GM21367 (cell line): ENCODE measurements around the gene NUDCD3.
A peak's percentile ranks its signal among the peaks of the same experiment; 100 is the strongest.

Experiments used
- ATAC-seq: cut with Tn5 transposase; IDR thresholded peaks from one replicate; pipeline ENCODE4 v1.9.1; 2021; ENCODE audit not compliant: unreplicated experiment

The NUDCD3 gene

GRCh38 chr7:44482502-44483485 is 7.7 kb downstream of the NUDCD3 start:
- ATAC-seq = no peak

- no peak for ATAC-seq
Measured at GRCh38 chr7:44477938-44478337, 12.5 kb downstream of the NUDCD3 start.

DNA sequence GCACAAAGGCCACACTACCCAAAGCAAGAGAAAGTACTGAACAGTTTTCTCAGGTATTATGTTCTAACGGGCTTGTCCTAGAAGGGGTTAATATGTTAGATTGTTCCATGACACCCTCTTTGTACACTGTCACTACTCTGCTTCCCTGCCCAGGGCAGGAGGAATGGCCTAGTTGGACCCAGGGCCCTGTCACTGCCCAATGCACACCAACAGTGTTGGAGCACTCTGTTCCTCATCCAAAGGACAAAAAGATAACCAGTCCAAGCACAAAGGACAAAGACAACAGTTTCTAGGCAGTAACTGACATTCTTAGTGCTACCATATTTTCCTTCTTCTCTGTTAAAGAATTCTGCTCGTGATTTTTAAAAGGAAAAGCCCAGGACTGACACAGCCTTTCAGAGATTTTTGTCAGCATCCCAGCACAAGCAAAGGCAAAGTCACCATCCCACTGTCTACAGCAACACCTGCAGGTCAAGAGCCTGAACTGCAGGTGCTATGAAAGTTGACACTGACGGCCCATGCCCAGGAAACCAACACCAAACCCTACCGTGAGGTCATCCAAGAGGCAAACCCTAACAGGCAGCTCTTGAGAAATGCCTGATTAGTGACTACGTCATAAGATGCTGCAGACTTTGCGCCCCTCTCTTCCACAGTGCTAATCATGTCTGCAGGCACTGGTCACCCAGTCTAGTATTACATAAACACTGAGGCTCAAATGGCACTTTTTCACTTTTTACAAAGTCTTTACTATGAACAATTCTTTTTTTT is 13.2 kb downstream of the NUDCD3 start:
- peak; percentile 61 for ATAC-seq

- ATAC-seq = no peak
Measured at GRCh38 chr7:44476313-44476712, 14.1 kb downstream of the NUDCD3 start.

GRCh38 chr7:44473295-44473694 is 17.2 kb downstream of the NUDCD3 start:
- no peak for ATAC-seq

DNA sequence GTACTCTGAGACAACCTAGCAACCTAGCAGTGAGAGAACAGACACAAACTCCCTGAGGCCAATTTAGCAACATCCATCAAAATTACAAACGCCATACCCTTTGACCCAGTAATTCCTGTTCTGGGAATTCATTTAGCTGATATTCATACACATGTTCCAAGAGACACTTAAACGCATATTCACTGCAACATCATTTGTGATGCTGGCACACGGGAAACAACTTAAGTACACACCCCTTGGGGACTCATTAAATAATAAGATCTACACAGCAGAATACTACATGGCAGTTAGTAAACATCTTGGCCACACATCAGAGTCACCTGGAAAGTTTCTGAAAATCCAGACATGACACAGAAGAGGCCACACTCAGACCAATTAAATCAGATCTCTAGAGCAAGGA is 17.6 kb downstream of the NUDCD3 start:
- no peak for ATAC-seq

GRCh38 chr7:44471850-44472249 is 18.6 kb downstream of the NUDCD3 start:
- no peak for ATAC-seq

DNA sequence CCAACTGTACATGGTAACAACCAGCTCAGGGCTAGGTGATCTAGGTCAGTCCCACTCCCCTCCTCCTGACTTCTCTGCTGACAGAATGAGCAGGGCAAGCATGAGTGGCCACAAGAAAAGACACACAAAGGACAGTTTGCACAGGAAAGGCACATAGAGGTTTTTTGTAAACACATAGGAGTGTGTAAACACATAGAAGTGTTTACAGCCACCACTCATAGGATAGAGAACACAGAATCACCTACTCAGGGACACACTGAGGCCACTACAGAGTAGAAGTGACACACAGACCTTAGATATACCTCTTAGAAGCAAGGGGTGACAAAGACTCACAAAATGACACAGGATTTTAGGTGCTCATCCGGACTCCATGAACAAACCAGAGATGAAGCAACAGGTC is 19.0 kb downstream of the NUDCD3 start:
- ATAC-seq = no peak

DNA sequence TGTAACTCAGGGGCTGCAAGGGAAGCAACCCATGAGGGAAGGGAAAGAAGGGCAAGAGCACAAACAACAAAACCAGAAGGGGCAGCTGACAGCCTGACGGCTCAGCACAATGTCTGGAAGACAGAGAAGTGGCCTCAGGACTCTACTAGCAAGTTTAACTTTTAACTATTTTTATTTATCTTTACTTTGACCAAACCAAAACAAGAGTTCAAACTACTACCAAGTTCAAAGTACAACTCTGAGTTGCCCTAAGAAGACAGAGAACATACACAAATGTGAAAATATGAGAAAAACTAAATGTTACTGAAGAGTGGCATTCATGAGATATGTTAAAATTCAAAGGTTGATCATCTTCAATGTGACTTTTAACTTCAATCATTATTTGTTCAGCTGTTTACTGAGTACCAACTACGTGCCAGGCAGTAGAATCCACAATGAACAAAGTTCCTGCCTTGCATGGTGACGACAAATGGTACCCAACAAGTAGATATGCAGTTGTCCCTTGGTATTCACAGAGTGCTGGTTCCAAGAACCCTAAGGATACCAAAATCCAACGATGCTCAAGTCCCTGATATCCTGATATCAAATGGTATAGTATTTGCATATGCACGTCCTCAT is 19.7 kb downstream of the NUDCD3 start:
- ATAC-seq = no peak

DNA sequence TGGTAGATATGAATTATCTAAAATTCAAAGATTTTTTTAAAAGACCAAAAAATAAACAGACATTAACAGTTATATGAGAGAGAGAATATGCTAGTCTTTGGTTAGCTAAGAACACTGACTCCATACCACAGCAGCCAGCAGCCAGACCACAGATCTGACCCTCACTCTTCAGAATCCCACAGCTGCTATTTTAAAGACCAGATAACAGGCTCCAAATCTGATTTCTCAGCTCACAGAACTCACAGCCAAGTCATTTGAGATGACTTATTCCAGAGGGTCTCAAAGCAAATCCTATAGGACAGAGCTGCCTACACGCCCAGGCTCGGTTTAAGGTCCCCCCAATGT is 20.4 kb downstream of the NUDCD3 start:
- no peak for ATAC-seq

DNA sequence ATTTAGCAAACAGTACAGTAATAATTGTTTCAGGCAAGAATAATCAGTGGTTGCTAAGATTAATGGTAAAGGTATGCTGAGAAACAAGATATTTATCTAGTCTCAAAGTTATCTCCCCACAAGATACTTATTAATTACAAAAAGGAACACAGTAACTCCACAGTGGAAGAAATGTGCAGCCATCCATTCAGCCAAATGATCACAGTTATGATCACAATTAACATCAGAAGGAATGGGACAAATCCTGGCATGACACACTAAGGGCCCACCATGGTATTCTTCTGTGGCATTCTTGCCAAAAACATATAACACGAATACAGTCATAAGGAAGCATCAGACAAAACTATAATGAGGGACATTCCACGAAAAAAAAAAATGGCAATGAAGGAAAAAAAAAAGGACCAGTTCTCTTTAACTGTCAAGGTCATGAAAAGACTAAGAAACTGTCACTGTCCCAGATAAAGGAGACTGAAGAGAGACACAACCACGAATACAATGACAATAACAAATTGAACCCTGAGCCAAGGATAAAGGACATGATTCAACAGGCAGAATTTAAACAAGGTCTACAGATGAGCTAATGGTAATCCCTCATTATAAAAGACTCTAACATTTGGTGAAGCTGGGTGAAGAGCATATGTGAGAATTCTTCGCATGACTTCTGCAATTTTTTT is 20.9 kb downstream of the NUDCD3 start:
- no peak for ATAC-seq

GRCh38 chr7:44467217-44467548 is 23.3 kb downstream of the NUDCD3 start:
- no peak for ATAC-seq

DNA sequence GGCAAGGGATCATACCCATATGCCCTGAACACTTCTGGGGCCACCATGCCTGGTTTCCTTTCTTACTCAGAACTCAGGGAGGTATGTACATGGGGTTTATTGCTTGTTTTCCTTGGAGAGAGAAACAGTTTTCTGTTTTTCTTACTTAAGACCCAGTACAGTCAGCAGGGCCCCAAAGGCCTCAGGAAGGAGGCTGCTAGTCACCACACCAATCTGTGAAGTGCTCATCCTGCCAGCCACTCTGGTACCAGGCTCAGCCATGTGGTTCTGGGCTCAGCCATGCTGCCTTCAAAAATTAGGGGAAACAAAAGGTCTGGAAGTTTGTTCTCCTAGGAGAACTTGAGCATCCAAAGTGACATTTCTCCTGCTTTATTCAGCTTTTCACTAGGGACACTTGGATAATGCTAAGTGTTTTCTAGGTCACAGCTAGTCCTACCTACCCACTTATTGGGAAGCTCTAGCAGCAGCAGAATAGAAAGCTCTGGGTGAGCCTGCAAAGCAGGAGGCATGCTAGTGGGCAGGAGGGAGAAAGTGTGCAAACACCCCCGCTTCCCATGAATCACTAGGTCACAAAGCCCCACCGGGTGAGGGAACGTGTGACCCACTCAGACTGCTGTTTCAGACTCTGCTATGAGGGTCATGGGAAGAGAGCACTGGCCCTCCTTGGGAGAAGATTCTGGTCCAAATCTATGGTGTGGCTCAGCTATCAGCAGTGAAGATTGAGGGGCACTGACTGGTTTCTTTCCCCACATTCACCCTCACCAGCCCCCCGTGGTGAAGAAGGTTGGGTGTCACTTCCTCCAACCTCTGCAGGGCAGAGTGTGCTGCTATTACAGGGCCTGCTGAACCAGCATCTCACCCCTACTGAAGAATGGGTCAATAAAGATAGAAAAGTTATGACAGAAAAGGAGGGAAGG is 23.9 kb downstream of the NUDCD3 start:
- ATAC-seq = no peak

GRCh38 chr7:44465490-44465889 is 25.0 kb downstream of the NUDCD3 start:
- ATAC-seq = no peak

- no peak for ATAC-seq
Measured at GRCh38 chr7:44463169-44463808, 27.2 kb downstream of the NUDCD3 start.

- ATAC-seq = no peak
Measured at GRCh38 chr7:44461387-44461786, 29.1 kb downstream of the NUDCD3 start.

DNA sequence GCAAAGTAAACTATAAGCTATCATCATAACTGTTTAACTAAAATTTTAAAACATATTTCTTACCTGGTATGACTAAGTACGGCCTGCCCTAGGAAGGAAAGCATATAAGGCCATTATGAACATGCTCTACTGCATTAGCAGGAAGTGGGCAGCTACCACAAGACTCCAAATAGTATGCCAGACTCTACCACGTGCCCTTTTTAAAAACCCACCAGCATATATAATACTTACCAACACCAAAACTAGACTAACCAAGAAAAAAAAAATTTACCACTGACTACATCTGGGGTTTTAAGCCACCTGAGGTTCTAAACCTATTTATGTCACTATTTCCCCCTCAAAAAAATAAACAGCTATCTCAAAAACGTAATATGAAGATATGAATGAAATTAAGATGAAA is 30.1 kb downstream of the NUDCD3 start:
- ATAC-seq = peak; percentile 96

- no peak for ATAC-seq
Measured at GRCh38 chr7:44455155-44455554, 35.3 kb downstream of the NUDCD3 start.

GRCh38 chr7:44454348-44454747 is 36.1 kb downstream of the NUDCD3 start:
- ATAC-seq = no peak

- no peak for ATAC-seq
Measured at GRCh38 chr7:44451123-44451522, 39.3 kb downstream of the NUDCD3 start.
